ENCODE data around the gene IKBIP.

Gene IKBIP, protein sequence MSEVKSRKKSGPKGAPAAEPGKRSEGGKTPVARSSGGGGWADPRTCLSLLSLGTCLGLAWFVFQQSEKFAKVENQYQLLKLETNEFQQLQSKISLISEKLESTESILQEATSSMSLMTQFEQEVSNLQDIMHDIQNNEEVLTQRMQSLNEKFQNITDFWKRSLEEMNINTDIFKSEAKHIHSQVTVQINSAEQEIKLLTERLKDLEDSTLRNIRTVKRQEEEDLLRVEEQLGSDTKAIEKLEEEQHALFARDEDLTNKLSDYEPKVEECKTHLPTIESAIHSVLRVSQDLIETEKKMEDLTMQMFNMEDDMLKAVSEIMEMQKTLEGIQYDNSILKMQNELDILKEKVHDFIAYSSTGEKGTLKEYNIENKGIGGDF

GRCh38 chr12:98644712-98645571 is at the start of gene IKBIP, which contains the start of gene APAF1:
TSS of gene IKBIP (minus strand) at chr12:98644788. CDS start at chr12:98644701, 87 bp downstream.
TSS of gene APAF1 (plus strand) at chr12:98645290. CDS start at chr12:98648360, 3,070 bp downstream.
- in situ Hi-C loops (cut with MboI; ENCODE audit: low sequenced_read_pairs, unreplicated experiment) = no loop called here
- peak; percentile 96 for DNase-seq (ENCODE audit: low spot score)
- no peak for TF ChIP-seq CTCF (IDR thresholded peaks at IDR 0.05; ENCODE audit: borderline replicate concordance, control extremely low read depth, extremely low read depth, insufficient read depth, missing control alignments)

DNA sequence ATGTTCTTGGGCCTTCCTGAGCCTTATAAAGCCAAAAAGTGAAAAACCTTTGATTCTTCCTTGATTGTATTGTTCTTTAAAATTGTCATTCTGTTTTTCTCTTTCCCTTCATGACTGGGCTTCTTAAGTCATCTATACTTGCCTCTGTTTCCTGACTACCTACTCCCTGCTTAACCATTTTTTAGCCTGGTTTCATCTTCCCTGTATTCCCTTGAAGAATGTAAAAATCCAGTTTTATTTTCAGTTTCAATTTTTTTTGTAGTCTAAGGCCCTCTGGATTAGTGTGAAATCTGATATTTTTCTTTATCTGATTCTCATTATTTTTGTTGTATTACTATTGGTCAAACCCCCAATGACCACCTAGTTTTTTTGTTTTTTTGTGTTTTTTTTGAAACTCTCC is 46.8 kb upstream of the IKBIP start:
- in situ Hi-C loops (cut with MboI; ENCODE audit: low sequenced_read_pairs, unreplicated experiment) = no loop called here
- TF ChIP-seq CTCF (IDR thresholded peaks at IDR 0.05; ENCODE audit: borderline replicate concordance, control extremely low read depth, extremely low read depth, insufficient read depth, missing control alignments) = no peak
- DNase-seq (ENCODE audit: low spot score) = no peak

- no peak for DNase-seq (ENCODE audit: low spot score)
Measured at GRCh38 chr12:98686603-98687002, 42.0 kb upstream of the IKBIP start.

DNA sequence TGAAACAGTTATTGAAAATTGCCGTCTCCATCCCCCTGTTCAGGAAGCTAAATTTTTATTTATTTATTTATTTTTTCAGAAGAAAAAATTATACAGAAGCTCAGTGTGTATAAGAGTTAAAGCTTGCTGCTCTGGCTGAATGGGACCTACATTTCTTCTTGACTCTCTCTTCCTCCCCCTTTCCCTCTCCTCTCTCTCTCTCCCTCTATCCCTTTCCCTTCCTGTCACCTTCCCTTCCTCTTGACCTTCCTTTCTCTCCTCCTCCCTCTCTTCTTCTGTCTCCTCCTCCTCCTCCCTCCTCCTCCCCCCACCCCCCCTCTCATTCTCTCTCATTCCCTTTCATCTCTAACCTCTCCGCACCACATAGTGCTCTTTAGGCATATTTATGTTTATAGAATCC is 39.6 kb upstream of the IKBIP start:
- no peak for DNase-seq (ENCODE audit: low spot score)
- no peak for TF ChIP-seq CTCF (IDR thresholded peaks at IDR 0.05; ENCODE audit: borderline replicate concordance, control extremely low read depth, extremely low read depth, insufficient read depth, missing control alignments)
- in situ Hi-C loops (cut with MboI; ENCODE audit: low sequenced_read_pairs, unreplicated experiment) = no loop called here

More at GRCh38 chr12:98686603-98687002, 42.0 kb upstream of the IKBIP start:
- no peak for TF ChIP-seq CTCF (IDR thresholded peaks at IDR 0.05; ENCODE audit: borderline replicate concordance, control extremely low read depth, extremely low read depth, insufficient read depth, missing control alignments)
- in situ Hi-C loops (cut with MboI; ENCODE audit: low sequenced_read_pairs, unreplicated experiment) = no loop called here

- in situ Hi-C loops (cut with MboI; ENCODE audit: low sequenced_read_pairs, unreplicated experiment) = no loop called here
- DNase-seq (ENCODE audit: low spot score) = no peak
- TF ChIP-seq CTCF (IDR thresholded peaks at IDR 0.05; ENCODE audit: borderline replicate concordance, control extremely low read depth, extremely low read depth, insufficient read depth, missing control alignments) = no peak
Measured at GRCh38 chr12:98679611-98680005, 35.0 kb upstream of the IKBIP start.

- no peak for TF ChIP-seq CTCF (IDR thresholded peaks at IDR 0.05; ENCODE audit: borderline replicate concordance, control extremely low read depth, extremely low read depth, insufficient read depth, missing control alignments)
- in situ Hi-C loops (cut with MboI; ENCODE audit: low sequenced_read_pairs, unreplicated experiment) = no loop called here
Measured at GRCh38 chr12:98678946-98679610, 34.5 kb upstream of the IKBIP start.

More at GRCh38 chr12:98678946-98679610, 34.5 kb upstream of the IKBIP start:
- no peak for DNase-seq (ENCODE audit: low spot score)
